NB4 (cell line): ENCODE data around the gene GIPC2.

Source experiments
- DNase-seq: peaks from one replicate; pipeline ENCODE4 v3.0.0; 2010; ENCODE audit warnings: low read depth
- H3K4me3 ChIP-seq: one replicate; pipeline ENCODE4 v1.5.1; 2011; ENCODE audit warnings: mild to moderate bottlenecking, low read depth, low read length, moderate library complexity
- CTCF ChIP-seq: IDR thresholded peaks from one replicate; pipeline ENCODE4 v1.5.1; 2012; ENCODE audit warnings: low read depth, low read length
- MAX ChIP-seq: IDR thresholded peaks from 2 replicates; pipeline ENCODE4 v1.6.1; 2011; ENCODE audit warnings: low read depth, low read length
- MYC ChIP-seq: IDR thresholded peaks from 2 replicates; pipeline ENCODE4 v1.6.1; 2011; ENCODE audit warnings: low read depth, low read length
- POLR2A ChIP-seq: IDR thresholded peaks from 2 replicates; pipeline ENCODE4 v1.6.1; 2011; ENCODE audit warnings: mild to moderate bottlenecking; ENCODE audit not compliant: insufficient read length; ENCODE audit errors: extremely low read depth

The GIPC2 gene

GRCh38 chr1:78068681-78069283 lies 23.0 kb downstream of the GIPC2 start:
- H3K4me3 ChIP-seq: no peak overlapping the region
- DNase-seq: no peak
- TF ChIP-seq MYC: no peak
- no peak for TF ChIP-seq POLR2A
- TF ChIP-seq MAX: no peak
- TF ChIP-seq CTCF: no peak

- TF ChIP-seq CTCF (no peak), MAX (no peak), POLR2A (no peak), MYC (no peak)
- DNase-seq: no peak
- no peak overlapping the region for H3K4me3 ChIP-seq
Observed at GRCh38 chr1:78069784-78070183, 24.0 kb downstream of the GIPC2 start.

GRCh38 chr1:78070210-78070609 lies 24.4 kb downstream of the GIPC2 start:
- no peak for DNase-seq
- H3K4me3 ChIP-seq: no peak overlapping the region
- TF ChIP-seq MYC: no peak
- no peak for TF ChIP-seq MAX
- no peak for TF ChIP-seq CTCF
- TF ChIP-seq POLR2A: no peak

- no peak for DNase-seq
- TF ChIP-seq MYC (no peak), POLR2A (no peak), CTCF (no peak), MAX (no peak)
- H3K4me3 ChIP-seq: no peak overlapping the region
Observed at GRCh38 chr1:78070758-78071157, 25.0 kb downstream of the GIPC2 start.

GRCh38 chr1:78071696-78072095 lies 25.9 kb downstream of the GIPC2 start:
- TF ChIP-seq MAX (no peak), POLR2A (no peak), MYC (no peak), CTCF (no peak)
- no peak for DNase-seq

More at GRCh38 chr1:78071696-78072095, 25.9 kb downstream of the GIPC2 start:
- no peak overlapping the region for H3K4me3 ChIP-seq
